D721Med (cell line): ENCODE results near the gene OR52N2.

Experiments
- DNase-seq: peaks from one replicate; pipeline ENCODE4 v3.0.0; 2011; ENCODE audit warnings: low spot score; ENCODE audit not compliant: insufficient read length
- FAIRE-seq: peaks from 2 replicates; lab custom pipeline; 2011; peaks lifted over from hg19 to GRCh38; lab: Jason Lieb, UNC
- CTCF ChIP-seq: IDR thresholded peaks from 2 replicates; pipeline ENCODE4 v1.5.1; 2012; ENCODE audit warnings: mild to moderate bottlenecking, control low read depth; ENCODE audit not compliant: insufficient read depth; ENCODE audit errors: missing control alignments

Gene OR52N2

GRCh38 chr11:5837695-5838094 lies 29.0 kb downstream of the OR52N2 start:
- FAIRE-seq (no peak), DNase-seq (no peak)
- TF ChIP-seq CTCF, result no peak

- TF ChIP-seq CTCF, result no peak
- DNase-seq, result no peak
- FAIRE-seq, result no peak
Measured at GRCh38 chr11:5841797-5842196, 33.1 kb downstream of the OR52N2 start, which contains the start of gene OR52E6. TSS of gene OR52E6 (minus strand) at chr11:5841897. CDS start at chr11:5841897, 0 bp downstream.

GRCh38 chr11:5846701-5847100 lies 38.0 kb downstream of the OR52N2 start:
- no peak for FAIRE-seq

GRCh38 chr11:5847711-5848110 lies 39.0 kb downstream of the OR52N2 start:
- DNase-seq (no peak), FAIRE-seq (no peak)
- TF ChIP-seq CTCF, result no peak

More at GRCh38 chr11:5846701-5847100, 38.0 kb downstream of the OR52N2 start:
- TF ChIP-seq CTCF, result no peak
- no peak for DNase-seq

GRCh38 chr11:5851002-5851401 lies 42.3 kb downstream of the OR52N2 start:
- TF ChIP-seq CTCF, result no peak
- DNase-seq (no peak), FAIRE-seq (no peak)

- FAIRE-seq, result no peak
- no peak for DNase-seq
- TF ChIP-seq CTCF, result no peak
Measured at GRCh38 chr11:5857590-5857989, 48.9 kb downstream of the OR52N2 start, which contains the start of gene OR52E8. TSS of gene OR52E8 (minus strand) at chr11:5857690. CDS start at chr11:5857690, 0 bp downstream.

- DNase-seq (no peak), FAIRE-seq (no peak)
- TF ChIP-seq CTCF, result no peak
Measured at GRCh38 chr11:5865826-5866225, 57.1 kb downstream of the OR52N2 start.
